Fibroblast of villous mesenchyme (primary cell): ENCODE results near the gene ZNRF3. TPM values are rescaled to one million over a fixed set of nuclear protein-coding genes. Genes with fewer than 3 reads are reported as not detected.

Source experiments
- DNase-seq: peaks from one replicate; pipeline ENCODE4 v3.0.0-alpha.2; 2010; ENCODE audit warnings: low read depth
- H3K4me3 ChIP-seq: 2 replicates; pipeline ENCODE4 v1.5.1; 2011; ENCODE audit warnings: low read depth, mild to moderate bottlenecking, low read length
- total RNA-seq: library from RNA; depleted of rRNA; stranded (reverse); fragments of >200 nt; gene quantifications from 2 replicates; pipeline ENCODE4 v1.2.3, GENCODE V29; 2012
- TF ChIP-seq, protein P1 (sequence below): IDR thresholded peaks from 2 replicates; pipeline ENCODE4 v1.5.1; 2012; ENCODE audit warnings: low read depth, mild to moderate bottlenecking, low read length; ENCODE audit not compliant: insufficient read depth

ZNRF3 gene
- total RNA-seq, 1 donor = 1.7 TPM

DNA sequence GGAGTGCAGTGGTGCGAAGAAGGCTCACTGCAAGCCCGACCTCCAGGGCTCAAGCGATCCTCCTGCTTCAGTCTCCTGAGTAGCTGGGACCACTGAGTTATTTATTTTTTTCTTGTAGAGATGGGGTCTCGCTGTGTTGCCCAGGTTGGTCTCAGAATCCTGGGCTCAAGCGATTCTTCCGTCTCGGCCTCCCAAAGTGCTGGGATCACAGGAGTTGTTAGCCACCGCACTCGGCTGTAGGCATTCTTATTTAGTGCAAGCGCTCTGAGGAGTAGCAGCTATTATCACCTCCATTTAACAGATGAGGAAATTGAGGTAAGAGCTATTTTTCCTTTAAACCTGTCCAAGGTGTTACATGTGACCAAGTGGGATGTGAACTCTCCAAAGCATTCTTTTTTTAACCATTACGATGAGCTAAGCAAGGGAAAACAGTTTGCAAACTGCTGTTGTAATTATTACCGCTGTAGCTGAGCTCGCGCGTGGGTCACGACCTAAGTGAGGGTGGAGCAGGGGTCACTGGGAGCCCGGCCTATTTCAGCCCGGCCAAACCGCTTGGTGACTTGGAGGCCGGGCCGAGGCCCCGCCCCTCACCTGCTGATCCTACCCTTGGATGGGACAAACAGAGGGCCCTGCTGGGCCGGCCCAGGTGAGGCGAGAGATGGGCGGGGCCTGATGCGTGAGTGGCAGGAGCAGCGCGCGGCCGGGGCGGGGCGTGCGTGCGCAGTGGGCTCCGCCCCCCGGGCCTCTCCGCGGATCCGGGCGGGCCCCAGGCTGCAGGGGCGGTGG, 189.0 kb downstream of the ZNRF3 start:
- peak; percentile 65 for DNase-seq
- H3K4me3 ChIP-seq = peak overlapping the region; percentile 59

DNA sequence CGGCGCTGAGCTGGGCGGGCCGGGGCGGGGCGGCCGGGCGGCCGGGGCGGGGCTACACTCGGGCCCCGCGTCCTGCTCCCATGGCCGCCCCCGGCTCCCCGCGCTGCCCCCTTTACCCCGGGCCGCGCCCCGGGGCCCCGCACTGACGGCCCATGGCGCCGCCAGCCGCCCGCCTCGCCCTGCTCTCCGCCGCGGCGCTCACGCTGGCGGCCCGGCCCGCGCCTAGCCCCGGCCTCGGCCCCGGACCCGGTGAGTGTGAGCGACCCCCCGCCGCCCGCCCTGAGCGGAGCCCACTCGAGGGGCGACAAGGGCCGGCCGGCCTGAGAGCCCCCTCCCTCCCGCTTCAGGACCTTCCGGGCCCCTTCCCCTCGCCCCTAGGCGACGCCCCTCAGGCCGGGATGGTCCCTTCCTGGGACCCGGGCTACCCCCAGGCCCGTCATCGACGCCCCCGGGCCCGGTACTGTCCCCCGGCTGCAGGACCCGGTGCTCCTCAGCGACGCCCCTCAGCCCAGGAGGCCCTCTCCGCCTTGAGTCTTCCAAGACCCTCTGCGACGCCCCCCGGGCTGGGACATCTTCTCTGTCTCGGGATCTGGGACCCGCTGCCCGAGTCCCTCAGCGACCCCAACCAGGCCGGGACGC, 189.7 kb downstream of the ZNRF3 start, which contains the start of gene KREMEN1:
TSS of gene KREMEN1 (plus strand) at position 57 of the 639 bp plus-strand sequence. CDS start at position 153, 96 bp downstream.
- TF ChIP-seq, protein P1, sequence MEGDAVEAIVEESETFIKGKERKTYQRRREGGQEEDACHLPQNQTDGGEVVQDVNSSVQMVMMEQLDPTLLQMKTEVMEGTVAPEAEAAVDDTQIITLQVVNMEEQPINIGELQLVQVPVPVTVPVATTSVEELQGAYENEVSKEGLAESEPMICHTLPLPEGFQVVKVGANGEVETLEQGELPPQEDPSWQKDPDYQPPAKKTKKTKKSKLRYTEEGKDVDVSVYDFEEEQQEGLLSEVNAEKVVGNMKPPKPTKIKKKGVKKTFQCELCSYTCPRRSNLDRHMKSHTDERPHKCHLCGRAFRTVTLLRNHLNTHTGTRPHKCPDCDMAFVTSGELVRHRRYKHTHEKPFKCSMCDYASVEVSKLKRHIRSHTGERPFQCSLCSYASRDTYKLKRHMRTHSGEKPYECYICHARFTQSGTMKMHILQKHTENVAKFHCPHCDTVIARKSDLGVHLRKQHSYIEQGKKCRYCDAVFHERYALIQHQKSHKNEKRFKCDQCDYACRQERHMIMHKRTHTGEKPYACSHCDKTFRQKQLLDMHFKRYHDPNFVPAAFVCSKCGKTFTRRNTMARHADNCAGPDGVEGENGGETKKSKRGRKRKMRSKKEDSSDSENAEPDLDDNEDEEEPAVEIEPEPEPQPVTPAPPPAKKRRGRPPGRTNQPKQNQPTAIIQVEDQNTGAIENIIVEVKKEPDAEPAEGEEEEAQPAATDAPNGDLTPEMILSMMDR = no peak
- H3K4me3 ChIP-seq = peak within 1 kb of the TSS; percentile 69
- no peak for DNase-seq

More for the DNA sequence above, 189.0 kb downstream of the ZNRF3 start:
- TF ChIP-seq, protein P1 = no peak

DNA sequence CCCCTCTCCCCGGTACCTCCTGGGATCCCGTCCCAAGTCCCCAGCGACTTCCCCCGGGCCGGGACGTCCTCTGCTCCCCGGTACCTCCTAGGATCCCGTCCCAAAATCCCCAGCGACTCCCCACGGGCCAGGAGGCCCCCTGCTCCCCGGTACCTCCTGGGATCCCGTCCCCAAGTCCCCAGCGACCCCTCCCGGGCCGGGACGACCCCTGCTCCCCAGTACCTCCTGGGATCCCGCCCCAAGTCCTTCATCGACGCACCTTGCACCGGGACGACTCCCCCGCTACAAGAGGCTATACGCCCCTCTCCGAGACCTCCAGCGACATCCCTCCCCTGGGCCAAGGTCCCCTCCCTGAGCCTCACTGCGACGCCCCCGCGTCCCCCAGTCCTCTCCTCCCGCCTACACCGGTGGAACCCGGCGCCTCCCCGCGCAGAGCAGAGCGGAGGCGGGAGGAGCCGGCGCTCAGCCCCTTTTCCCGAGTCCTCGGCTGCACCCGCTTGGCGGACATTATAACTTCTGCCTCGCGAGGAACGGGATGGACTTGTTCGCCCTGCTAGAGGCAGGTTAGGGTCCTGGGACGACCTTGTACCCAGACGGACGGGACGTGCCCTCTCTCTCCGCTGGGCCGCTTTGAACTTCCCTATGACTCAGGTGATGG, 190.4 kb downstream of the ZNRF3 start:
- peak; percentile 39 for DNase-seq
- peak overlapping the region; percentile 69 for H3K4me3 ChIP-seq
- TF ChIP-seq, protein P1 = no peak

DNA sequence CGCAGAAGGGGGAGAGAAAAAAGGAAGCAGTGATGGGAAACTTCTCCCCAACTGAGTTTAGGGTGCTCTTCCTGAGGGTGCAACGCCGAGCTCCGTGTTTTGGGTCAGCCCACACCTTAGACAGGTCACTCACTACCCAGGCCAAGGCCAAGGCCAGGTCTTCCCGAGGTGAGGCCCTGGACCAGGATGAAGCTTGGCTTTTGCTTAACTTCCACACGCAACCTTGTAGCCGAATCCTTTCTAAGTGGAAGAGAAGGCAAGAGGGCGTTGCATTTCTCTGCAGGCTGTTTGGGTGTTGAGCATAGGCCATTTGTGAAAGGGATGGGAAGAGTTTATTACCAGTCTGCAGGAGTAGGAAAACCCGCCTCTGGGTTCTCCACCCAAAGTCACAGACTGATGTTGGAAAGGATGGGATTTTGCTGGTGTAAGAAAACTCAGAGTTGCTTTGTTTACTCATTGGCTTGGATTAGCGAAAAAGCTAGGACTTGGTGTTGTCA, 191.0 kb downstream of the ZNRF3 start:
- peak overlapping the region; percentile 69 for H3K4me3 ChIP-seq
- TF ChIP-seq, protein P1 = no peak
- no peak for DNase-seq

DNA sequence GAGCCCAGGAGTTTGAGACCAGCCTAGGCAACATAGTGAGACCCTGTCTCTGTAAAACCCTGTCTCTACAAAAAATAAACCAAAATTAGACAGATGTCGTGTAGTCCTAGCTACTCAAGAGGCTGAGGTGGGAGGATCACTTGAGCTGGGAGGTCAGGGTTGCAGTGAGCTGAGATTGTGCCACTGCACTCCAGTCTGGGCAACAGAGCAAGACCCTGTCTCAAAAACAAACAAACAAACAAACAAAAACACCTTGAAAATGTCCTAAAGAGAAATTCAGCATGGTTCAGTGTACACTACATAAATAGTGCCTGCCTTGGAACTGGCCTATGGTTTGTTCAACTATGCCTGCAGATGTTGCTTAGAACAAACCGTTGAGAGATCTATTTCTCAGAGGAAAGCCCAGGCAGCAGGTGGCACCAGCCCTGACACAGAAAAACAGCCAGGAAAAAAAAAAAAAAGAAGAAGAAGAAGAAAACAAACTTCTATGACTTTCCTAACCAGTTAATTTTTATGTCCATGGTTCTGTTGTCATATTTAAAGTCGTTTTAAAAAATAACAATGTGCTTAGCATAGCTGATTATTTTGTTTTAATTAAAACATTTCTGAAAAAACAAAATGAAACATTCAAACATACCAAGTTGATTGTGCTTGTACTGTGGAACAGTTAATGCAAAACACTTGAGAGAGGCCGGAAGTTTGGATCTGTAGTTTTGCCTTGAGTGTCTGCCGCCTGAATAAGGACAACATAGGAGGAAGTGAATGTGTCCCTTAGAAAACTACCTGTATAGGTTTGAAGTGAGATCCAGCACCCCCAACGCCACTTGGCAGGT, 194.9 kb downstream of the ZNRF3 start:
- TF ChIP-seq, protein P1 = no peak
- DNase-seq = no peak
- no peak overlapping the region for H3K4me3 ChIP-seq

DNA sequence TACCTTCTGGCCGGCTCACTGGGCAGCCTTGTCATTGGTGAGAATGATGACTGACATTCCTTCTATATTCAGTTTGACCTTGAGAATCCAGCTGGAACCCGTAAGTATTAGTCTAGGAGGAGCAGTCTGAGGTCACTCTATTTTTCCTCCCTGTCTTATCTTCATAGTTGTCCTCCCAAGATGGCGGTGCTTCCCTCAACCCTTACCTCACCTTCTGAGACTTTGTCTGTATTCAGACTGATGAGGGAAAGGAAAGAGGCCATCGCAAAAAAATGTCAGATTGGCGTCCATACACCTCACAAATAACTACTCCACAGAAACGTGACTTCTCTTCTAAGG, 195.5 kb downstream of the ZNRF3 start:
- TF ChIP-seq, protein P1 = no peak
- no peak for DNase-seq
- H3K4me3 ChIP-seq = no peak overlapping the region
